Mesodermal cell (in vitro differentiated cells): ENCODE measurements around the gene MCM3AP.
"Not testable (repeated sequence)": the region's sequence is repeated elsewhere in the genome, so short reads cannot be mapped to it uniquely, and the experiment has no call there.

Source experiments
- H3K27ac ChIP-seq: 2 replicates; pipeline ENCODE4 v1.7.0; 2013; ENCODE audit warnings: mild to moderate bottlenecking, low read depth, low read length, moderate library complexity; ENCODE audit not compliant: severe bottlenecking
- H3K36me3 ChIP-seq: 2 replicates; pipeline ENCODE4 v1.7.1; 2013; ENCODE audit warnings: mild to moderate bottlenecking, low read length, moderate library complexity; ENCODE audit not compliant: control insufficient read depth, insufficient read depth
- H3K4me1 ChIP-seq: one replicate; pipeline ENCODE4 v1.7.1; 2013; ENCODE audit warnings: mild to moderate bottlenecking, low read length; ENCODE audit not compliant: insufficient read depth, control insufficient read depth, poor library complexity, severe bottlenecking
- H3K4me3 ChIP-seq: 2 replicates; pipeline ENCODE4 v1.7.0; 2013; ENCODE audit warnings: low read length, control low read depth, mild to moderate bottlenecking; ENCODE audit not compliant: insufficient read depth, poor library complexity, severe bottlenecking; ENCODE audit errors: extremely low read depth
- H3K9me3 ChIP-seq: 2 replicates; pipeline ENCODE4 v1.7.1; 2013; ENCODE audit warnings: mild to moderate bottlenecking, low read length, moderate library complexity; ENCODE audit not compliant: control insufficient read depth
- WGBS, 2 experiments: methylation state at CpG; one replicate each; pipeline ENCODE4 v1.1.5; 2013; ENCODE audit warnings: missing lambda C conversion rate in 2 of 2; ENCODE audit not compliant: insufficient coverage in 2 of 2; 5-methylcytosine and 5-hydroxymethylcytosine counted together

The MCM3AP gene

GRCh38 chr21:46223661-46224060 is 61.8 kb downstream of the MCM3AP start:
- H3K9me3 ChIP-seq: not testable (repeated sequence)
- peaks cover 79% of the 10 kb centered on the region for H3K36me3 ChIP-seq
- WGBS, 2 experiments: 95 to 97% methylated on average over 17 of the region's 18 CpGs

GRCh38 chr21:46223217-46223616 is 62.2 kb downstream of the MCM3AP start:
- Histone ChIP-seq H3K4me3 (no peak overlapping the region), H3K36me3 (peaks cover 79% of the 10 kb centered on the region), H3K9me3 (peaks cover 7% of the 10 kb centered on the region), H3K4me1 (peaks cover 6% of the 10 kb centered on the region), H3K27ac (no peak overlapping the region)
- 83 to 90% methylated on average over 2 of the region's 7 CpGs for WGBS, 2 experiments

More at GRCh38 chr21:46223661-46224060, 61.8 kb downstream of the MCM3AP start:
- not testable (repeated sequence) for H3K4me3 ChIP-seq, H3K27ac ChIP-seq, H3K4me1 ChIP-seq

GRCh38 chr21:46222436-46223116 is 62.8 kb downstream of the MCM3AP start:
- Histone ChIP-seq H3K4me3 (no peak overlapping the region), H3K4me1 (peaks cover 6% of the 10 kb centered on the region), H3K36me3 (peaks cover 86% of the 10 kb centered on the region), H3K9me3 (peaks cover 7% of the 10 kb centered on the region), H3K27ac (no peak overlapping the region)
- WGBS, 2 experiments: 96 to 100% methylated on average over 6 to 11 of the region's 11 CpGs

- 92 to 99% methylated on average over 15 of the region's 16 CpGs for WGBS, 2 experiments
- Histone ChIP-seq H3K9me3 (peaks cover 7% of the 10 kb centered on the region), H3K4me3 (no peak overlapping the region), H3K27ac (no peak overlapping the region), H3K4me1 (peaks cover 6% of the 10 kb centered on the region), H3K36me3 (peaks cover 84% of the 10 kb centered on the region)
These were observed 63.6 kb downstream of the MCM3AP start for GRCh38 chr21:46221664-46222435.

- H3K4me3 ChIP-seq: no peak overlapping the region
- peaks cover 6% of the 10 kb centered on the region for H3K4me1 ChIP-seq
- H3K9me3 ChIP-seq: peaks cover under 1% of the 10 kb centered on the region
- H3K36me3 ChIP-seq: peaks cover 81% of the 10 kb centered on the region
- no peak overlapping the region for H3K27ac ChIP-seq
- WGBS, 2 experiments: 92 to 100% methylated on average over 7 to 8 of the region's 8 CpGs
These were observed 64.6 kb downstream of the MCM3AP start for GRCh38 chr21:46220847-46221246.

- Histone ChIP-seq H3K4me3 (no peak overlapping the region), H3K27ac (no peak overlapping the region), H3K9me3 (no peaks in the 10 kb centered on the region), H3K36me3 (peaks cover 81% of the 10 kb centered on the region), H3K4me1 (peaks cover 6% of the 10 kb centered on the region)
- WGBS, 2 experiments: 91 to 98% methylated on average over 12 to 13 of the region's 13 CpGs
These were observed 65.1 kb downstream of the MCM3AP start for GRCh38 chr21:46220275-46220810.

- H3K36me3 ChIP-seq: peaks cover 81% of the 10 kb centered on the region
- peaks cover 6% of the 10 kb centered on the region for H3K4me1 ChIP-seq
- H3K4me3 ChIP-seq: no peak overlapping the region
- H3K27ac ChIP-seq: no peak overlapping the region
- 86% methylated on average over 13 of the region's 13 CpGs for WGBS, 2 experiments
- no peaks in the 10 kb centered on the region for H3K9me3 ChIP-seq
These were observed 65.7 kb downstream of the MCM3AP start for GRCh38 chr21:46219591-46220239.

- Histone ChIP-seq H3K27ac (no peak overlapping the region), H3K4me1 (no peaks in the 10 kb centered on the region), H3K9me3 (no peaks in the 10 kb centered on the region), H3K36me3 (peaks cover 82% of the 10 kb centered on the region), H3K4me3 (no peak overlapping the region)
- WGBS, 2 experiments: 92 to 95% methylated on average over 10 to 14 of the region's 16 CpGs
These were observed 66.4 kb downstream of the MCM3AP start for GRCh38 chr21:46218906-46219590.

- Histone ChIP-seq H3K4me1 (no peaks in the 10 kb centered on the region), H3K9me3 (no peaks in the 10 kb centered on the region), H3K36me3 (peaks cover 89% of the 10 kb centered on the region), H3K4me3 (no peak overlapping the region), H3K27ac (no peak overlapping the region)
- WGBS, 2 experiments: 86 to 89% methylated on average over 11 to 21 of the region's 22 CpGs
These were observed 67.8 kb downstream of the MCM3AP start for GRCh38 chr21:46217511-46218196.
